ENCODE data around the gene ELAVL3.

Gene ELAVL3

GRCh38 chr19:11480715-11481533, at the start of gene ELAVL3:
Gene ELAVL3, minus strand, starts transcription at chr19:11481046. Its CDS starts 438 bp downstream, at chr19:11480608.
- in situ Hi-C loops (cut with MboI; ENCODE audit: low sequenced_read_pairs), result no loop called here

- in situ Hi-C loops (cut with MboI; ENCODE audit: low sequenced_read_pairs), result no loop called here
Observed at GRCh38 chr19:11530432-11530831, 49.6 kb upstream of the ELAVL3 start.

DNA sequence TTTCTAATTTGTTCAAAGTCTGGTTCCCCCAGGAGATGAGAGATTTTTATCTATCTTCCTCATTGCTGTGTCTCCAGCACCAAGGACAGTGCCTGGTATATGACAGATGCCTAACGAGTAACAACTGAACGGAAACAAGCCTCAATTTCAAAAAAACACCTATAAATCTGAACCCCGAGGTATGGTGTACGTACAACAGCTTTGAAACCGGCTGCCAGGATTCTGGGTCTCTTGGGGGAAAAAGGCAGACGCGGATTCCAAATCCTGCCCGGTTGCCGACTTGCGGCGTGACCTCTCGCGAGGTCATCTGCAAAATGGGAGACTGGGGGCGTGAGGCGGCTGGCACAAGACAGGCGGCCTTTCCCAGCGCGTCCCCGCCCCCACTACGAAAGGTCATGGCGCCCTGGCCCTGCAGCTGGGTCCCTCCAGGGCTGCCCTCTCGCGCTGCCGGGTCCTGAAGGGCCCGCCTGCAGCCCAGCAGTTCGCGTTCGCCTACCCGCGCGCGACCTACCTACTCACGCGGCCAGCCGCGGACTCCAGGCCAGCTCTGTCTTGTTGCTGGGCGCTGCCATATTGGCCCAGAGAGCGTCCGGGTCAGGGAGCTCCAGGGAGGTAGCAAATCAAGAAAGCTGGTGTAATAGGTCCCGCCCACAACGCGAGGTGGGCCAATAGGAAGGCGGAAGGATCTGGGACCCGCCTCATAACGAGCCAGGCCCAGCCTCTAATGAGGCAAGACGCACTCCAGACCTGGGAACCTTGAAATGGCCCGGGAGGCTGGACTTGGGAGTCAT, 47.9 kb upstream of the ELAVL3 start, which contains the start of gene ECSIT:
Gene ECSIT, minus strand, starts transcription at position 584 of the 791 bp plus-strand sequence. CDS start 9,964 bp downstream, outside the sequence.
- in situ Hi-C loops (cut with MboI; ENCODE audit: low sequenced_read_pairs), result no loop called here

DNA sequence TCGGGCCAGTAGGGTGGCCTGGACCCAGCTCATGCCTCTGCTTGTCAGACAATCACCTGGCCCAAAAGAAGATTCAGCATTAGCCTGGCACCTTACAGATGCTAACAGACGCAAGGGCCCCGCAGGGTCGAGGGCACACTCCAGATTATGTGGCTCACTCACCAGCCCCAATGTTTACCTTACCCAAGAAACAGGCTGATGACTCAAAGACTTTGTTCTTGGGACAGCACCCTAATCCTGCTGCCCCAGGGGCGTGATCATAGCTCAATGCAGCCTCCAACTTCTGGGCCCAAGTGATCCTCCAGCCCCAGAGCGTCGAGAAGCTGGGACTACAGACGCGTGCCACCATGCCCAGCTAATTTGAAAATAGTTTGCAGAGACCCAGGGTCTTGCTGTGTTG, 38.3 kb upstream of the ELAVL3 start:
- in situ Hi-C loops (cut with MboI; ENCODE audit: low sequenced_read_pairs), result no loop called here

- in situ Hi-C loops (cut with MboI; ENCODE audit: low sequenced_read_pairs), result no loop called here
Observed at GRCh38 chr19:11513946-11514345, 33.1 kb upstream of the ELAVL3 start.

DNA sequence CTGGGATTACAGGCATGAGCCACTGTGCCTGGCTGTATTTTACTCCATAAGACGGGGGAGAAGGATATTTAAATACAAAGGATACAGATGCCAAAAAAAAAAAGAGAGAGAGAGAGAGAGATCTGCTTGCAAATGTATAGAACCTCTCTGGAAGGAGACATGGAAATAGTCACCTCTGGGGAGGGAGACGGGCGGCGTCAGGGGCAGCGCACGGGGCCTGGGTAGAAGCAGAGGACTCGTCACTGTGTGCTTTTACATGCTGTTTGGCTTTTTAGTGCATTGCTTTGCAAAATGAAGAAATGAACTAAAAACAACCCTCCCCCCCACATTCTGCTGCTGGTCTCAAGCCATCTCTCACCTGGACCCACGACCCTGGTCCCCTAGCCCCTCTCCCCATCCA, 29.6 kb upstream of the ELAVL3 start:
- in situ Hi-C loops (cut with MboI; ENCODE audit: low sequenced_read_pairs), result no loop called here

GRCh38 chr19:11507370-11508078, 26.7 kb upstream of the ELAVL3 start:
- in situ Hi-C loops (cut with MboI; ENCODE audit: low sequenced_read_pairs), result no loop called here

- in situ Hi-C loops (cut with MboI; ENCODE audit: low sequenced_read_pairs), result no loop called here
Observed at GRCh38 chr19:11506967-11507366, 26.1 kb upstream of the ELAVL3 start.

GRCh38 chr19:11506101-11506555, 25.3 kb upstream of the ELAVL3 start:
- in situ Hi-C loops (cut with MboI; ENCODE audit: low sequenced_read_pairs), result no loop called here

- in situ Hi-C loops (cut with MboI; ENCODE audit: low sequenced_read_pairs), result no loop called here
Observed at GRCh38 chr19:11505504-11506100, 24.8 kb upstream of the ELAVL3 start, which contains the start of gene ZNF653. Gene ZNF653, minus strand, starts transcription at chr19:11505839. Its CDS starts 53 bp downstream, at chr19:11505786.

- in situ Hi-C loops (cut with MboI; ENCODE audit: low sequenced_read_pairs), result no loop called here
Observed at GRCh38 chr19:11505032-11505503, 24.2 kb upstream of the ELAVL3 start.

DNA sequence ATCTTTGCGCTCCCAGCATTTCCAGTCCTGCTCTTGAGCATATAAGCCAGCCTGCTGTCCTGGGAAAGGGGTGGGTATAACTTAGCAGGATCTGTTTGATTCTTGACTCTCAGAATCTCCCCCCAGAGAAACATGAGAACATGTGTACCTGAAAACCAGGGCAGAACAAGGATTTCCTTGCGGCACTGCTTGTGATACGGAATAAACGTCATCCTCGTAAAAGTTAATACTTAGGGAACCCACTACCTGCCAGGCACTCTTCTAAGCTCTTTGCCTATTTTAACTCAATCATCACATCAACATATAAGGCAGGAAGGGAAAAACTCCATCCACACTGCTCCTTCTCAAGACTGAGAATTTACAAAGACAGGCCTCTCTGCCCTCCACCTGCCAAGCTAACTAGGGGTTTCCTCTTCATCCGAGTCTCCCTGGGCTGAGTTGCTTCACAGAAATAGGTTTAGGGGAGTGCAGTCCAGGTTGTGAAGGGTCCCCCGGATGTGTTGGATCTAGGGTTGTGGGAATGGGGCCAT, 23.7 kb upstream of the ELAVL3 start:
- in situ Hi-C loops (cut with MboI; ENCODE audit: low sequenced_read_pairs), result no loop called here

- in situ Hi-C loops (cut with MboI; ENCODE audit: low sequenced_read_pairs), result no loop called here
Observed at GRCh38 chr19:11499890-11500420, 19.1 kb upstream of the ELAVL3 start.

DNA sequence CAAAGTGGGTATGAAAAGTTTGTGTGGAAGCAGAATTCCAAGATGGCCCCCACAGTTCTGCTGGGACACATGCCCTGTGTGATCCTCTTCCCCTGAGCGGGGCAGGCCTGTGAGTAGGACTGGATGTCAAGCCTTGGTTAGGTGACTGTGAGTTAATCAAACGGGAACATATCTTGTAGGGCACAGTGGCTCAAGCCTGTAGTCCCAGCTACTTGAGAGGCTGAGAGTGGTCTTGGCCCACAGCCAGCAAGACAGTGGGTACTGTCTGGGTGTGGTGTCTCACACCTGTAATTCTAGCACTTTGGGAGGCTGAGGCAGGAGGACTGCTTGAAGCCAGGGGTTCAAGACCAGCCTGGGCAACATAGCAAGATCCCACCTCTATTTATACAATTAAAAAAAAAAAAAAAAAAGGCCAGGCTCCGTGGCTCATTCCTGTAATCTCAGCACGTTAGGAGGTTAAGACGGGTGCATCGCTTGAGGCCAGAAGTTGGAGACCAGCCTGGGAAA, 18.4 kb upstream of the ELAVL3 start:
- in situ Hi-C loops (cut with MboI; ENCODE audit: low sequenced_read_pairs), result no loop called here

DNA sequence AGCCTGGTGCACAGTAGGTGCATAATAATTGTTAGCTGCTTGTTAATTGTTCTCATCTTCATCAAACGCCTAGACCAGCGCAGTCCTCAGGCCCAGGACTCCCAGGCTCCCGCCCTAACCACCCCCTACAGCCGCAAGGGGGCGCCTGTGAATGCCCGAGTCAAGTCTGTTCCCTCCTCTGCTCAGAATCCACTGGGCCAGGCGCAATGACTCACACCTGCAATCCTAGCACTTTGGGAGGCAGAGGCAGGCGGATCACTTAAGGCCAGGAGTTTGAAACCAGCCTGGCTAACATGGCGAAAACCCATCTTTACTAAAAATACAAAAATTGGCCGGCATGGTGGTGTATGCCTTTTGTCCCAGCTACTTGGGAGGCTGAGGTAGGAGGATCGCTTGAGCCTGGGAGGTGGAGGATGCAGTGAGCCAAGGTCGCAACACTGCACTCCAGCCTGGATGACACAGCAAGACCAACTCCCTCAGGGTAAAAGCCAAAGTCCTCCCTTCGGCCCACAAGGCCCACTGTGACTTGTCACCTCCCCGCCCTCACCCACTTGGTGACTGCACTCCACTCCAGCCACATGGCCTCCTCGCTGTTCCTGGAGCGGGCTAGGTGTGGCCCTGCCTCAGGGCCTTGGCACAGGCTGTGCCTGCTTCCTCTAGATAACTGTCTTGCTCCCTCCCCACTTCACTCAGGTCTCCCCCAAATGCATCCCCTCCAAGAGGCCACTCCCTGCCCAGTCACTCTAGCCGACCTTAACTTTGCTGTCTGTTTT, 15.7 kb upstream of the ELAVL3 start:
- in situ Hi-C loops (cut with MboI; ENCODE audit: low sequenced_read_pairs), result no loop called here

DNA sequence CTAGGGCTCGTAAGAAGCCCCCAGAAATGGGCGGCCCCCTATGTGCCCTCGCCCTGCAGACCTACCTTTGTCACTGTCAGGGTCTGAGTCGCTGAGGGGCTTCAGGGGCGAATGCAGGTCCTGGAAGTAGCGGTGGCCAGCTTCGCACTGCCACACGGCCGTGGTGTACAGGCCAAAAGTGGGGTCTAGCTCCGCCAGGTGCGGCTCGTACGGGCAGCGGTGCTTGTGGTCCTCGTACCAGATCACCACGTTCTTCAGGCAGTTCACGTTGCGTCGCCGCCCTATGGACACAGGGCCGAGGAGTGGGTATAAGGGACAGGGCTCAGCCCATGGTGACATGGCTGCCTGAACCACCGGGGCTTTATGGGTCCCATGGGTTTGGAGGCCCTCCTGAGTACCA, 15.0 kb upstream of the ELAVL3 start:
- in situ Hi-C loops (cut with MboI; ENCODE audit: low sequenced_read_pairs), result no loop called here

- in situ Hi-C loops (cut with MboI; ENCODE audit: low sequenced_read_pairs), result no loop called here
Observed at GRCh38 chr19:11495481-11495880, 14.6 kb upstream of the ELAVL3 start.

DNA sequence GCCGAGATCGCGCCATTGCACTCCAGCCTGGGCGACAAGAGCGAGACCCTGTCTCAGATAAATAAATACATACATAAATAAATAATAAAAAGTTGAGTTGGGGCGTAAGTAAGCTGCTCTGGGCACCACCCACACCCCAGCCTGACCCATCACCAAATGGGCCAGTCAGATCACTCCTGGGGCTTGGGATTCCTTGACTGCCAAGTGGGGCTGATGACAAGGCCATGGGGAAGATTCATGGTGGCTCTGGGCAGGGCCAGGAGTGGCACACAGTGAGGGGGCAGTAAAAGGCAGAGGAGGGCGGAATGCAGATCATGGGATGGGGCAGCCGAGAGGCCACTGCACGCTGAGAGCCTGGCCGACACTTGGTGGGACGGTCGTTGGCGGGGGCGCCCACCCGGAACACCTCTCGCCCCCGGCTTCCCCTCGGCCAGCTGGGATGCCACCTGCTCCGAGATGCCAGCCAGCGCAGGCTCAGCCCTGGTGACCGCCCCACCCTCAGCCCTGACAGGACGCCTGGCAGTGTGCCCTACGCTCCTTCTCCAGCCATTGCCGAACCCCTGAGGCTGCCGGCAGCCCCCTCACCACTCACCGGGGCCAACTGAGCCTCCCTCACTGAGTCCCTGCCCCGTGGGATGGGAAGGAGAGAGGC, 13.9 kb upstream of the ELAVL3 start:
- in situ Hi-C loops (cut with MboI; ENCODE audit: low sequenced_read_pairs), result no loop called here

GRCh38 chr19:11489378-11489777, 8.5 kb upstream of the ELAVL3 start:
- in situ Hi-C loops (cut with MboI; ENCODE audit: low sequenced_read_pairs), result no loop called here
